H54 (cell line): Measurements from ENCODE around the gene MESD.

Experiments
- DNase-seq: peaks from one replicate; pipeline ENCODE4 v3.0.0; 2011; ENCODE audit warnings: low spot score, mixed read lengths; ENCODE audit not compliant: insufficient read length
- FAIRE-seq: peaks from 3 replicates; lab custom pipeline; 2011; peaks lifted over from hg19 to GRCh38; lab: Jason Lieb, UNC
- POLR2A ChIP-seq: IDR thresholded peaks from 2 replicates; pipeline ENCODE4 v1.6.1; 2011; ENCODE audit warnings: low read depth, mild to moderate bottlenecking, low read length

The MESD gene

GRCh38 chr15:80940331-80940730 lies 49.3 kb downstream of the MESD start:
- DNase-seq: no peak
- no peak for TF ChIP-seq POLR2A
- no peak for FAIRE-seq

DNA sequence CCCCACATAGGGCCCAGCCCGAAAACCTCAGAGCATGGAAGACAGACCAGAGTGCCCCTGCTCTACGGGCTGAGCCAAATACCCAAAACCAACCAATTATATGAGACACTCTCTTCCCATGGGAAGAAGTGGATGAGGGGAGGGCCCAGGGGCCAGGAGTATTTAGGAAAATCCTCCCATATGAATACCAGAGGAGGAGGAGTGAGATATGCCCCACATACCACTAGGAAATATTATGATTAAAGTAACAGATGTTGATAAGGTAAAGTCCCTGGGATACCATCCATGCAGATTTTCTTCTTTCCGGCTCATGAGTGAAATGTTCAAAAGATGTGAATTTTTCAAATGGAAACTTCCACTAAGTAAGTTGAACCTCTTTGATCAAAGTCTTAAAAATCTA lies 50.4 kb downstream of the MESD start:
- no peak for TF ChIP-seq POLR2A
- FAIRE-seq (no peak), DNase-seq (no peak)

DNA sequence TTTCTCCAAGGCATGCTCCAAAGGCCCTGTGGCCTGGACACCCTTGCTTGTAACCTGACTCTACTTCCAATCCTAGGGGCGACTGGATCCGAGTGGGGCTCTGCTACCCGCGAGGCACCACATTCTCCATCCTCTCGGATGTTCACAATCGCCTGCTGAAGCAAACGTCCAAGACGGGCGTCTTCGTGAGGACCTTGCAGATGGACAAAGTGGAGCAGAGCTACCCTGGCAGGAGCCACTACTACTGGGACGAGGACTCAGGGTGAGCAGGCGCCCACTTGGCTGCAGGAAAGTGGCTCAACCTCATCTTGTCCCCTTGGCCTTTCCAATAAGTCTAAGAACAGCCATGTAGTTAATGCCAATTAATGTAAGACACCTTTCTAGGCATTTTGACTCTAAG lies 51.9 kb downstream of the MESD start:
- DNase-seq (no peak), FAIRE-seq (no peak)
- no peak for TF ChIP-seq POLR2A

GRCh38 chr15:80936288-80937078 lies 53.1 kb downstream of the MESD start:
- TF ChIP-seq POLR2A: no peak
- DNase-seq (no peak), FAIRE-seq (no peak)

GRCh38 chr15:80934761-80935221 lies 54.8 kb downstream of the MESD start:
- TF ChIP-seq POLR2A: no peak
- DNase-seq (peak; percentile 57), FAIRE-seq (no peak)

- no peak for TF ChIP-seq POLR2A
- DNase-seq (no peak), FAIRE-seq (no peak)
These were observed 56.6 kb downstream of the MESD start for GRCh38 chr15:80932989-80933388.

GRCh38 chr15:80932513-80932815 lies 57.2 kb downstream of the MESD start:
- TF ChIP-seq POLR2A: no peak
- FAIRE-seq (no peak), DNase-seq (no peak)

GRCh38 chr15:80931721-80932512 lies 57.7 kb downstream of the MESD start:
- TF ChIP-seq POLR2A: no peak
- DNase-seq (no peak), FAIRE-seq (no peak)

DNA sequence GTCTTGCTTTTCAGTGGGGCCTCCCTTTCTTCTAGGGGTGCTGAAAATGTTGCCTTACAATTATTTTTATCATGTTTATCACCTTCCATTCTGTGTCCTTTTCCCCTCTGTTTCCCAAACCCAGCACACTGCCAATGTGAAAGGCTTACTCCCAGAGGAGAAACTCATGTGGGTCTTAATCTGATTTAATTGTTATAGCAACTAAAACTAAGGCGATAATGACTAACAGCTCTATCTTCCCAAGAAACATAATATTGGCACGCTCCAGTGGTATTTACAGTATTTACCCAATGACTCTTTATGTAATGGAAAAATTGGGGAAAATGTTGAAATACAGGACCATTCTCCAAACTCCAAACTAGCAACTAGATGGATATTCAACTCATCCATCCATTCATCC lies 58.4 kb downstream of the MESD start:
- DNase-seq (no peak), FAIRE-seq (no peak)
- no peak for TF ChIP-seq POLR2A

DNA sequence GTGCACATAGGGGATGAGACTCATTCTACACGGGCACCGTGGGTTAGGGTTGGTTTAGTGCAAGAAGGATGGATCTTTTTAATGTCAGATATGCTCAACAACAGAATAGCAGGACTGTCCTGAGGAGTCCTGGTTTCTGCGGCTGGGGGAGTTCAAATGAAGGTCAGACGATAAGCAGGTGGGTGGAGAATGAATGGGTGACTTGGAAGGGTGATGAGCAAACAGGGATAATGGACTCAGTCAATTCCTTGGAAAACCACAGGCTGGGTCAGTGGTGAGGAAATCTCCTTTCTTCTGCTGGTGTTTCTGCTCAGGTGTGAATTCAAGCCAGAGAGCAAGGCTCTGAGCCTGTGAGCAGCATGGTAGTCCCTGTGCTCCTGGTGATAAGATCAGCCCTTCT lies 59.9 kb downstream of the MESD start:
- no peak for TF ChIP-seq POLR2A
- no peak for FAIRE-seq

DNA sequence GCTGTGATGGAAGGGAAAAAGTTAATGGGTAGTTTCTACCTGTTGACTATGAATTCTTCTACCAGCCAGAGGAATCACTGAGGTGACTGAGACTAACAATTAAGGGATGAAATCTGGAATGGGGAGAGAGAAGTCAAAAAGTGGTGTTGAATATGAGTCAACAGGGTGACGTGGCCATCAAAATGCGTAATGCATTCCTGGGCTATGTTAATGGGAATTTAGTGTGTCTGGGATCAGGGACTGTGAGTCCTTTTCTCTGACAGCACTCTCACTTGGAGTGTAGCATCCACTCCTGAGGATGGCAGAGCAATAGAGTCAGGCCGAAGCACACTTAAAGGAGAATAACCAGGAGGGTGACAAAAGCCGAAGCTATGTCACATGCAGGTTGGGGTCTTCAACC lies 60.4 kb downstream of the MESD start:
- DNase-seq (peak; percentile 81), FAIRE-seq (no peak)
- TF ChIP-seq POLR2A: no peak

More for the DNA sequence above, 59.9 kb downstream of the MESD start:
- DNase-seq: no peak

GRCh38 chr15:80926126-80926525 lies 63.5 kb downstream of the MESD start:
- TF ChIP-seq POLR2A: no peak
- FAIRE-seq (no peak), DNase-seq (no peak)

GRCh38 chr15:80925597-80926059 lies 64.0 kb downstream of the MESD start:
- no peak for DNase-seq
- no peak for FAIRE-seq
- no peak for TF ChIP-seq POLR2A

- DNase-seq: no peak
- no peak for FAIRE-seq
- no peak for TF ChIP-seq POLR2A
These were observed 65.3 kb downstream of the MESD start for GRCh38 chr15:80924278-80924677.
